H1 (cell line): Measurements from ENCODE around the gene FOXD2. TPM values are rescaled to one million over a fixed set of nuclear protein-coding genes. Genes with fewer than 3 reads are reported as not detected.

Experiments
- BRCA1 ChIP-seq: IDR thresholded peaks from 2 replicates; pipeline ENCODE4 v1.6.1; 2012; ENCODE audit warnings: low read depth, low read length, improper control_type of control experiment
- CREB1 ChIP-seq: IDR thresholded peaks from 2 replicates; pipeline ENCODE4 v1.6.1; 2012; ENCODE audit warnings: inconsistent platforms
- EGR1 ChIP-seq: IDR thresholded peaks from 2 replicates; pipeline ENCODE4 v1.6.1; 2011; ENCODE audit warnings: low read depth, low read length, borderline replicate concordance
- EZH2 ChIP-seq: fragments of 200-600 bp; sonication (generic); IDR thresholded peaks from 2 replicates; pipeline ENCODE4 v1.7.1; 2012; ENCODE audit warnings: low read depth, mild to moderate bottlenecking, moderate library complexity, low read length, inconsistent platforms; ENCODE audit not compliant: severe bottlenecking
- JUND ChIP-seq: IDR thresholded peaks from 2 replicates; pipeline ENCODE4 v1.6.1; 2011; ENCODE audit warnings: mild to moderate bottlenecking, improper control_type of control experiment, low read length
- RAD21 ChIP-seq, 2 experiments: IDR thresholded peaks in 1 of 2; conservative IDR thresholded peaks in 1 of 2; 2 replicates each; pipeline ENCODE4 v1.6.1; 2011; ENCODE audit warnings: low read depth in 2 of 2, low read length in 2 of 2, improper control_type of control experiment in 1 of 2, inconsistent platforms in 1 of 2, mild to moderate bottlenecking in 1 of 2, moderate library complexity in 1 of 2
- RBBP5 ChIP-seq: IDR thresholded peaks from 2 replicates; pipeline ENCODE4 v1.7.1; 2012; ENCODE audit warnings: low read depth, mild to moderate bottlenecking, inconsistent platforms, low read length, moderate library complexity, borderline replicate concordance
- SIN3A ChIP-seq, 2 experiments: IDR thresholded peaks in 1 of 2; conservative IDR thresholded peaks in 1 of 2; 2 replicates each; pipeline ENCODE4 v1.6.1; 2011 to 2012; ENCODE audit warnings: low read length in 2 of 2, improper control_type of control experiment in 1 of 2, low read depth in 1 of 2, mild to moderate bottlenecking in 1 of 2
- SUZ12 ChIP-seq: fragments of 200-600 bp; sonication (generic); IDR thresholded peaks from 2 replicates; pipeline ENCODE4 v1.6.1; 2012; ENCODE audit warnings: mild to moderate bottlenecking, inconsistent platforms, low read length, moderate library complexity, mixed read lengths
- TAF1 ChIP-seq: IDR thresholded peaks from 2 replicates; pipeline ENCODE4 v1.6.1; 2011; ENCODE audit warnings: mild to moderate bottlenecking, low read depth, low read length
- TCF12 ChIP-seq: IDR thresholded peaks from 2 replicates; pipeline ENCODE4 v1.6.1; 2011; ENCODE audit warnings: low read depth, mild to moderate bottlenecking, low read length
- YY1 ChIP-seq: IDR thresholded peaks from 2 replicates; pipeline ENCODE4 v1.6.1; 2011; ENCODE audit warnings: low read depth, mild to moderate bottlenecking, low read length
- polyA plus RNA-seq, 7 experiments: library from polyadenylated mRNA; depleted of rRNA in 3 of 7; stranded (reverse) in 5 of 7; unstranded in 2 of 7; fragments of >200 nt in 5 of 7; fragments of 200-250 nt in 2 of 7; gene quantifications; 1 replicate in 5 of 7; 2 replicates in 1 of 7; 4 replicates in 1 of 7; pipeline versions ENCODE4 v1.2.1 to v1.2.3, GENCODE V29; 2011 to 2013; ENCODE audit warnings: missing spikeins in 2 of 7, mixed read lengths in 2 of 7
- total RNA-seq: library from RNA; stranded (reverse); fragmentation: NEBNext Ultra II Directional; extraction: Animal tissue kit (Norgen Biotek cat#: 25700); gene quantifications from 2 replicates; pipeline ENCODE4 v1.2.1, GENCODE V29; 2021

Gene FOXD2
- total and polyA plus RNA-seq, 2 of the 8 experiments (the other 6 are each of a cell fraction or from before 2014, with no cell fraction given): not detected

GRCh38 chr1:47437447-47438164 lies at the start of gene FOXD2 (continued):
- TF ChIP-seq TAF1 (0 out of 2 replicates have a peak, but pooled peaks have one; percentile 14), RBBP5 (0 out of 2 replicates have a peak, but pooled peaks have one; percentile 29), BRCA1 (no peak), TCF12 (no peak), JUND (no peak), EGR1 (0 out of 2 replicates have a peak, but pooled peaks have one; percentile 57), EZH2 (no peak), SIN3A (conservative IDR thresholded peaks at IDR 0.05 in 1 of 2, IDR thresholded peaks at IDR 0.05 in 1 of 2; ENCODE audit: low read depth in 1 of 2, low read length in 2 of 2) (peak in 1 of 2 experiments; percentile 19; a peak in 1 of 4 replicates), YY1 (0 out of 2 replicates have a peak, but pooled peaks have one; percentile 27), SUZ12 (peak; percentile 75; the same call in 1 of the 2 replicates), RAD21 (IDR thresholded peaks at IDR 0.05 in 1 of 2, conservative IDR thresholded peaks at IDR 0.05 in 1 of 2; ENCODE audit: low read depth in 2 of 2, low read length in 2 of 2) (peak; percentile 30 to 38; a peak in 3 of 4 replicates), CREB1 (peak; percentile 29; the same call in 1 of the 2 replicates)
- TF ChIP-seq, all 59 proteins: peak for 12
